HepG2 (cell line): ENCODE results near the gene SMARCD1. TPM values are rescaled to one million over a fixed set of nuclear protein-coding genes. Genes with fewer than 3 reads are reported as not detected.

Experiments
- ATF7 ChIP-seq, 2 experiments: fragments of 450-650 bp in 1 of 2; sonication (generic) in 1 of 2; formaldehyde crosslinking in 1 of 2; IDR thresholded peaks; 2 replicates each; pipeline versions ENCODE4 v1.4.0 to v1.6.1; 2016 to 2020; ENCODE audit warnings: antibody characterized with exemption in 1 of 2, mild to moderate bottlenecking in 1 of 2, missing genetic modification reagents in 1 of 2
- CEBPB ChIP-seq: IDR thresholded peaks from 2 replicates; pipeline ENCODE4 v1.6.1; 2011; ENCODE audit warnings: low read depth, low read length, improper control_type of control experiment, borderline replicate concordance
- JUND ChIP-seq: sonication (generic); formaldehyde crosslinking; IDR thresholded peaks from 2 replicates; pipeline ENCODE4 v1.8.0; 2022; ENCODE audit warnings: mild to moderate bottlenecking, missing genetic modification reagents
- MLXIP ChIP-seq: sonication (generic); formaldehyde crosslinking; IDR thresholded peaks from 2 replicates; pipeline ENCODE4 v1.9.0; 2021; ENCODE audit warnings: missing genetic modification reagents, borderline replicate concordance
- PRDM15 ChIP-seq: sonication (generic); formaldehyde crosslinking; IDR thresholded peaks from 2 replicates; pipeline ENCODE4 v1.4.0; 2020; ENCODE audit warnings: missing genetic modification reagents
- SMAD9 ChIP-seq: sonication (generic); formaldehyde crosslinking; IDR thresholded peaks from 2 replicates; pipeline ENCODE4 v1.5.1; 2020; ENCODE audit warnings: mild to moderate bottlenecking, missing genetic modification reagents
- ZFP36L2 ChIP-seq: sonication (generic); formaldehyde crosslinking; IDR thresholded peaks from 2 replicates; pipeline ENCODE4 v1.4.0; 2020; ENCODE audit warnings: missing genetic modification reagents
- ZNF30 ChIP-seq: sonication (generic); formaldehyde crosslinking; IDR thresholded peaks from 2 replicates; pipeline ENCODE4 v1.5.0; 2020; ENCODE audit warnings: mild to moderate bottlenecking, missing genetic modification reagents
- ZNF703 ChIP-seq: sonication (generic); formaldehyde crosslinking; IDR thresholded peaks from 2 replicates; pipeline ENCODE4 v1.5.1; 2020; ENCODE audit warnings: missing genetic modification reagents, mild to moderate bottlenecking, moderate library complexity, borderline replicate concordance
- ZNF704 ChIP-seq: sonication (generic); formaldehyde crosslinking; IDR thresholded peaks from 2 replicates; pipeline ENCODE4 v1.8.1; 2023; ENCODE audit warnings: mild to moderate bottlenecking, inconsistent platforms, moderate library complexity, missing genetic modification reagents, borderline replicate concordance
- ZSCAN31 ChIP-seq: sonication (generic); formaldehyde crosslinking; IDR thresholded peaks from 2 replicates; pipeline ENCODE4 v1.5.0; 2020; ENCODE audit warnings: low read depth, mild to moderate bottlenecking, missing genetic modification reagents
- polyA plus RNA-seq, 8 experiments: library from polyadenylated mRNA; depleted of rRNA in 3 of 8; stranded (reverse) in 7 of 8; unstranded in 1 of 8; fragments of >200 nt; fragmentation: Illumina TruSeq in 4 of 8; extraction: Trizol in 4 of 8; gene quantifications; 2 replicates each; pipeline versions ENCODE4 v1.2.1 to v1.2.3, GENCODE V29; 2011 to 2016; ENCODE audit warnings: low read depth in 4 of 8, missing spikeins in 1 of 8, mixed read lengths in 1 of 8; ENCODE audit not compliant: insufficient read depth in 1 of 8
- total RNA-seq, 5 experiments: library from RNA; depleted of rRNA; stranded (reverse); fragments of >200 nt; fragmentation: Illumina TruSeq; extraction: Trizol; gene quantifications; 2 replicates each; pipeline ENCODE4 v1.2.3, GENCODE V29; 2016; ENCODE audit warnings: low read depth in 1 of 5
- TF ChIP-seq, protein P1 (sequence below): sonication (generic); formaldehyde crosslinking; IDR thresholded peaks from 2 replicates; pipeline ENCODE4 v1.4.0; 2020; ENCODE audit warnings: missing genetic modification reagents

SMARCD1 gene
- total and polyA plus RNA-seq, 2 of the 13 experiments (the other 11 are each of a cell fraction or from before 2014, with no cell fraction given): 51.7 to 54.6 TPM

DNA sequence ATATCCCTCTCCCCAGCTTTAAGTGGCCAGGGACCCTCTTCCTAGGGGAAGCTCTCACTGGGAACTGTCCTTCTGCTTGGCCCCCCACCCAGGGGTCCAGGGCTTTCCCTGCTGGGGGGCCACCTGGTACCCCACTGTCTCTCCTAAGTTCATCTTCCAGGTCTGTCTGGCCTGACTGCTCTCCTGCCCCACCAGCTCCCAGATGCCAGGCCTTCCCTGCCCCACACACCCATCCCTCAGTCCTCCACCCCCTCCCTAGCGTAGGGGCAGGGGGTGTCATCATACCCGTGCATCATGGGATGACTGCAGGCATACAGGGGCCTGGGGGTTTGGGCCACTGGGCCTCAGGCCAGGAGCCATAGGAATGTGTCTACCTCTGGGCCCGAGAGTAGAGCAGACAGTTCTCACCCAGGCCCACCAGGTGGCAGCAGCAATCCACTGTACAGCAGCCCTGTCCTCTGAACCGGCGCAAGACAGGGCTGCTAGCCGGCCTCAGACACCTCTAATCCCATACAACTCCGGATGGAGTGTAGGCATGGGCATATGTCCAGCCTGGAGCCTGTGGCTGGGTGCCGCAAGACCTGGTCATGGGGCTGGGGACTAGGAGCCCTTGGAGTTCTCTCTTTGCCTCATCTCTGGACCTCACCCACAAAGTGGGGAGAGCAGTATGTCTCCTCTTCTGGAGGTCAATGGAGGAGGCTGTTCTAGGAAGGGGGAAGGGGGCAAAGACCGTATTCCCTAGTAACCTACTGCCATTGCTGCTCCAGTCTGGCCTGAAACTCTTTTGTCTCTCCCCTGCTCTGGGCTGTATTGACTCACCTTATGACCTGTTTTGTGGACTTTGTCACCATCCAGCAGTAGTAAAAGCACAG lies 10.0 kb upstream of the SMARCD1 start (continued):
- TF ChIP-seq MLXIP (CRISPR knock-in tag) (no peak), ZNF704 (CRISPR knock-in tag) (0 out of 2 replicates have a peak, but pooled peaks have one; percentile 57), ZNF703 (CRISPR knock-in tag) (no peak), JUND (CRISPR knock-in tag) (no peak), CEBPB (no peak), ATF7 (IDR thresholded peaks at IDR 0.05) (no peak), ATF7 (CRISPR knock-in tag; IDR thresholded peaks at IDR 0.05) (no peak), SMAD9 (CRISPR knock-in tag) (no peak), ZNF30 (CRISPR knock-in tag) (no peak), PRDM15 (CRISPR knock-in tag) (no peak), ZSCAN31 (CRISPR knock-in tag) (0 out of 2 replicates have a peak, but pooled peaks have one; percentile 19), ZFP36L2 (CRISPR knock-in tag) (no peak)
- TF ChIP-seq, protein P1, sequence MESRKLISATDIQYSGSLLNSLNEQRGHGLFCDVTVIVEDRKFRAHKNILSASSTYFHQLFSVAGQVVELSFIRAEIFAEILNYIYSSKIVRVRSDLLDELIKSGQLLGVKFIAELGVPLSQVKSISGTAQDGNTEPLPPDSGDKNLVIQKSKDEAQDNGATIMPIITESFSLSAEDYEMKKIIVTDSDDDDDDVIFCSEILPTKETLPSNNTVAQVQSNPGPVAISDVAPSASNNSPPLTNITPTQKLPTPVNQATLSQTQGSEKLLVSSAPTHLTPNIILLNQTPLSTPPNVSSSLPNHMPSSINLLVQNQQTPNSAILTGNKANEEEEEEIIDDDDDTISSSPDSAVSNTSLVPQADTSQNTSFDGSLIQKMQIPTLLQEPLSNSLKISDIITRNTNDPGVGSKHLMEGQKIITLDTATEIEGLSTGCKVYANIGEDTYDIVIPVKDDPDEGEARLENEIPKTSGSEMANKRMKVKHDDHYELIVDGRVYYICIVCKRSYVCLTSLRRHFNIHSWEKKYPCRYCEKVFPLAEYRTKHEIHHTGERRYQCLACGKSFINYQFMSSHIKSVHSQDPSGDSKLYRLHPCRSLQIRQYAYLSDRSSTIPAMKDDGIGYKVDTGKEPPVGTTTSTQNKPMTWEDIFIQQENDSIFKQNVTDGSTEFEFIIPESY (CRISPR knock-in tag): no peak; the same call in 1 of the 2 replicates
